Left colon (tissue), 2 donors: Measurements from ENCODE around the gene THUMPD3. TPM values are rescaled to one million over a fixed set of nuclear protein-coding genes. Genes with fewer than 3 reads are reported as not detected.
A peak's percentile ranks its signal among the peaks of the same experiment; 100 is the strongest.

Experiments used
- ATAC-seq: fragments of 200-7000 bp; cut with Tn5 transposase; one replicate; pipeline ENCODE4 v1.9.1; 2020; ENCODE audit warnings: mild to moderate bottlenecking, moderate library complexity
- DNase-seq, 2 donors: peaks; one replicate each; pipeline ENCODE4 v3.0.0-alpha.2; 2020
- intact Hi-C, 2 donors: fragments of 100-400 bp; cut with DNase I in 1 of 2; cut with micrococcal nuclease in 1 of 2; formaldehyde crosslinking; loops; one replicate each; pipeline versions ENCODE4 v1.11.2 to v1.14.0; 2022; cut with DNase I, micrococcal nuclease
- total RNA-seq, 2 donors: library from RNA; stranded (reverse); fragmentation: NEBNext Ultra II Directional; extraction: Animal tissue kit (Norgen Biotek cat#: 25700); gene quantifications; one replicate each; pipeline ENCODE4 v1.2.1, GENCODE V29; 2021
- donor health status: DM: no; HTN: no; CAD: no.
- donor health status: DM: yes; HTN: yes; CAD: no.

THUMPD3 gene
- total RNA-seq, 2 donors from 2014 or later: 28.6 to 47.2 TPM

GRCh38 chr3:9390265-9390888 is 27.5 kb downstream of the THUMPD3 start:
- DNase-seq: no peak
- intact Hi-C loops: no loop called here
- ATAC-seq: no peak

DNA sequence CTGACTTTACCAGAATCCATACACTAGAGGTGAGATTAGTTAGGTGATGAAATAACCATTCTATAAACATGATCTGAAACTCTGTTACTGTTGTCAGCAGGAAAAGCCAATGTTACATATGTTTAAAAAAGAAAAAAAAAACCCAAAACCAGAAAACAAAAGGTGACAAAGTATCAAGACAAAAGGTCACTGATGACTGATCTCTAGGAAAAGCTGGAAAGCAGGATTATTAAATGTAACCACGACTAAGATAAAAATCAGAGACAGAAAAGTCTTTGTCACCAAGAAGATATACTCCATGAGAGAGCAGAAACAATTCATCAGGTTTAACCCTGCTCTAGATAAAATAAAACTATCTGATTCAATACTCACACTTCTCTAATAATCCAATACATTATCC is 29.2 kb downstream of the THUMPD3 start:
- no peak for DNase-seq
- no peak for ATAC-seq
- intact Hi-C loops: no loop called here

DNA sequence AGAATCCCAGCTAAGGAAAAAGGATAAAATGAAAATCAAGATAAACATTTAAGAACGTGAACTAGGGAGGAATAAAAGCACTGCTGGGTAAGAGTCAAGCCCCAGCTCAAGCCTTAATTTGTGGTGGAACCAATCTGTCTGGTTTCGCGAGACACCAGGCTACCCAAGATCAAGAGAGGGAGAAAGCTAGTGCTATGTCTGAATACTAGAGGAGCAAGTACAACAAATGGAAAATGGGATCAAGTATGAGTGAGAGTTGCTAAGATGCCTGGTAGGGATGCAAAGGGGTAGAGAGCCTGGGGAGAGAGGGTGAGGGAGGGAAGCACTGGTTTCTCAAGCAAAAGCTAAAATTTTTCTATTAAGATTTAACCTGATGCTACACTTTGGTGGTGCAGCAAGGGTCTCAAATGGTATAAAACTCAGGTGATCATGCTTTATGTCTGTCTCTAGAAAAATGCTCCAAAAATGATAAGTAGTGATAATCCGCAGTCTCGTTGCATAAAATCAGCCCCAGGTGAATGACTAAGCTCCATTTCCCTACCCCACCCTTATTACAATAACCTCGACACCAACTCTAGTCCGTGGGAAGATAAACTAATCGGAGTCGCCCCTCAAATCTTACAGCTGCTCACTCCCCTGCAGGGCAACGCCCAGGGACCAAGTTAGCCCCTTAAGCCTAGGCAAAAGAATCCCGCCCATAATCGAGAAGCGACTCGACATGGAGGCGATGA is 32.9 kb downstream of the THUMPD3 start:
- no peak for DNase-seq
- intact Hi-C loops: no loop called here
- ATAC-seq: no peak

DNA sequence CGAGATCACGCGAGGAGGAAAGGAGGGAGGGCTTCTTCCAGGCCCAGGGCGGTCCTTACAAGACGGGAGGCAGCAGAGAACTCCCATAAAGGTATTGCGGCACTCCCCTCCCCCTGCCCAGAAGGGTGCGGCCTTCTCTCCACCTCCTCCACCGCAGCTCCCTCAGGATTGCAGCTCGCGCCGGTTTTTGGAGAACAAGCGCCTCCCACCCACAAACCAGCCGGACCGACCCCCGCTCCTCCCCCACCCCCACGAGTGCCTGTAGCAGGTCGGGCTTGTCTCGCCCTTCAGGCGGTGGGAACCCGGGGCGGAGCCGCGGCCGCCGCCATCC is 33.4 kb downstream of the THUMPD3 start:
- ATAC-seq (peak; percentile 64), DNase-seq (peak; percentile 91 to 97)
- intact Hi-C loops: no loop called here

GRCh38 chr3:9396632-9397331 is 33.9 kb downstream of the THUMPD3 start:
- ATAC-seq: peak; percentile 71
- peak; percentile 97 to 99 for DNase-seq
- intact Hi-C loops: no loop called here

DNA sequence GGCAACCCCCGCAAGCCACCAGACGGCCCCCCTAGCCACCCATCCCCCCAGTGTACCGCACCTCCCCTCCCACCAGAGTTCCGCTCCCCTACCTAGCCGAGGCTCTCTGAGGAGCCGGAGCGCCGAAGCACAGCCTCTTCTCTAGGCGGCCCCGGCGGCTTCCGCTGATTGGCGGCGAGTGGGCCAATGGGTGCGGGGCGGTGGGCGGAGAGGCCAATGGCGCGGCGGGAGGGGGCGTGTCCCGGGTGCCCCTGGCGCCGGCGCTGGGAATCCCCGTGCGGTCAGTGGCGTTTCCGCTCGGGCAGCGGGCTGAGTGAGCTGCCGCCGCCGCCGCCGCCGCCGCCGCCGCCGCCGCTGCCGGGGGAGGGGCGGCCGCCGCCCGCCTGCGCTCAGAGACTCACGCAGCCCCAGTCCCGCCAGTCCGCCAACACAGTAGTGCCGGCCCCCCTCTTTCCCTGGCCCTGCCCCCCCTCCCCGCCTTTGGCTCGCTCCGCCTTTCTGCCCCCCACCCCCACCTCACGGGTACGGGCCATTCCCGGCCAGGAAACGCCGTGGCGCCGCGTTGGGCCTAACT is 34.6 kb downstream of the THUMPD3 start, which contains the start of gene SETD5:
Gene SETD5, plus strand, starts transcription at position 284 of the 574 bp plus-strand sequence. CDS start 31,324 bp downstream, outside the sequence.
- peak; percentile 98 to 99 for DNase-seq
- peak; percentile 68 for ATAC-seq
- intact Hi-C loops: no loop called here

DNA sequence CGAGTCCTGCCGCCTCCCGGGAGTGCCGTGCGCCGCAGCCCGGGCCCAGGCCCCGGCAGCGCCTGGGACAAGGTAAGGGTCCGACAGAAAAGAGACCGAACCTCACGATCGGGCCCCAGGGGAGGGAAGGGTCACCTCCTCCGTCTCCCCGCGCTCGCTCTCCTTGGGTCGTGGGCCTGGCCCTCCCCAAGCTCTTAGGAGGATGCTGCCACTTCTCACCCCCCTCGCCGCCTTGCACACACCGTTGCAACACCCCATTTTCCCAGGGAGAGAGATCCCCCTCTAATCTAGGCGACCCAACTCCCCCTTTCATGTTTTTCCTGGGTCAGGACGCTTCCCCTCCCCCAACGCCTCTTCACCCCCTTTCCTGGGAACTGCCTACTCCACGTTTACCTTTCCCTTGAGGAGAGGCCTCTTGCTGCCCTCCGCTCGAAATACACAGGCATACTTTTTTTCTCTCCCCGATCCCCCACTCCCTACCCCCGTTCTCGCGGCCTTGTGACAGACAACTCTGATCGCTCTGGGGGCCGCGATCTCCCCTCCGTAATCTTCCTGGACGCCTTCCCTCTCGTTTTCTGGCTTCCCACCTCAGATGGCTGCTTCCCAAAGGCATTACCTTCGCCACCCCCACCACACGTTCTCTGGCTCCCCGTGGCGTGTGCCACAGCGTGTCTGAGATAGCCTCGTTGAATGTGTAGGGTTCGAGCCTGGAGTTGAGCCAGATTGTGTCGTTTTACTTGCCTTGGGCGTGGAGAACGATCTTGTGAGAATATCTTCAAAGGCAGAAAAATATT is 35.2 kb downstream of the THUMPD3 start:
- DNase-seq (peak; percentile 65), ATAC-seq (no peak)
- intact Hi-C loops: no loop called here

GRCh38 chr3:9398700-9399336 is 36.0 kb downstream of the THUMPD3 start:
- DNase-seq: peak in 1 of 2 donors; percentile 21
- intact Hi-C loops: no loop called here

GRCh38 chr3:9399337-9399703 is 36.5 kb downstream of the THUMPD3 start:
- intact Hi-C loops: no loop called here
- DNase-seq (no peak), ATAC-seq (no peak)

More at GRCh38 chr3:9398700-9399336, 36.0 kb downstream of the THUMPD3 start:
- ATAC-seq: no peak

- peak; percentile 65 to 86 for DNase-seq
- ATAC-seq: peak; percentile 5
- intact Hi-C loops: no loop called here
Observed at GRCh38 chr3:9399746-9400145, 36.9 kb downstream of the THUMPD3 start.

GRCh38 chr3:9400616-9401015 is 37.8 kb downstream of the THUMPD3 start:
- intact Hi-C loops: no loop called here
- DNase-seq (no peak), ATAC-seq (no peak)

- DNase-seq: no peak
- intact Hi-C loops: no loop called here
- no peak for ATAC-seq
Observed at GRCh38 chr3:9401986-9402385, 39.1 kb downstream of the THUMPD3 start.

DNA sequence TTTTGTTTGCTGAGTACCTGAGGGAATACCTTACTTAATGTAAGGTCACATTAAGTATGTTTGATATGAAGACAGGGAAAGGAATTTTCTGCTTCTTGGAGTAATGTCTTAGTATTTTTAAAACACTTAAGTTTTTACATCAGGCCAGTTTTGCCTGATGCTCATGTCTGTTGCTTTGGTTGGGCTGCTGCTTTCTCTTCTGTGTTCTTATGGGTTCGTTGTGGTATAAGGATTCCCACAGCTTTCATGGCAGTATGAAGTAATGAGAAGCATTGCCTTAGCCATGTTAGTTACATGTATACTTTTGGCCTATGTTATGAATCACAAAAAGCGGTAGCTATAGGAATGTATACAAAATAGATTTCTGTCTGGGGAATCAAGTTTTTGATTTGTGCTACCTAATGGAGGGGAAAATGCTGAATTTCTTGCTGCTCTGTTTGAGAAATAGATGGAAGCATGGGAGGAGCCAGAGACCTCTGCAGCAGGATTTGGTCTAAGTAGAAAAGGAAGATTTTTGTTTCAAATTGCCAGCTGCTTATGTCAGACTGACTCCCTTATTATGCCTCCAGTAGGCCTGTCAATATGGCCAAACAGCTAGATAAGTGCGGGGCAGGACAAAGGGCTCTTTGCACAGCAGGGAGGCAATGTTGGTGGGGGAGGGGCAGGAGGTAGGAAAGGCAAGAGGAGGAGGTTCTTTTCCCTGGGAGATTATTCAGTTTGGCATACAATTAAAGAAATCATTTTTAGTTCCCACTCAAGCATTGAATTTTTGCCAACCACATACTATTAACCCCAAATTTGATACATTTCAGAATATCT is 39.8 kb downstream of the THUMPD3 start:
- DNase-seq (peak; percentile 78 to 85), ATAC-seq (peak; percentile 68)
- intact Hi-C loops: no loop called here

DNA sequence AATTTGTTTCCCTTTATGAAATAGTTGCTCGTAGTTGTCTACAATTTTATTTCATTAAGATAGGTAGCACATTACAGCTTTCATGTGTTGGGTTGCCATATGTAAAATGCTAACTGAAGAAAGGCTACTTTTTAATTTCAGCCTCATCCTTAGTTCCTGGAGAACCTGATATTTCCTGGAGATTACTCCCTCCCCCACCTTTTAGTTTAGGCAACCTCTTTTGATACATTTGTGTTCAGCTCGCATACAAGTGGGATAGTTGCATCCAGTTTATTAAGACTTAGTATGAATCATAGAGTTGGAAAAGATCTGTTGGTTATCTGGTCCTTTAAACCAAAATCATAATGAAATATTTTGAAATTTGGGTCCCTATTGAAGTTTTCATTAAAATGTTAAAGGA is 40.6 kb downstream of the THUMPD3 start:
- ATAC-seq (no peak), DNase-seq (no peak)
- intact Hi-C loops: no loop called here

DNA sequence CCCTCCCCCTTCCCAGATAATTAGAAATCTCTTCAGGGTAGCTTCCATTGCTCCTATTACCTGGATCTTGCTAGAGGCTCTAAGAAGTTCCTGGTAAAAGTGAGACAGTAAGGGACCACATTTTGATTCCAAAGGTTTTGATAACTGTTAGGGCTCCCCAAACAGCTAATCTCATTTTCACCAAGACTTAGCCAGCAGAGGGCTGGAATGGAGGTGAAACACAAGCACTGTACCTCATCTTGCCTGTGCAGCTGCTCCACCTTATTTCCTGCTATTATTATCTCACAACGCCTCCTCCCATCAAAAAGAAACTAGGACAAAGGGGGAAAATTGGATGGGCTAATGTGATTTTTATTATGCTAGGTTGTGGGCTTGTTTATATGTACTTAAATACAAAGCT is 41.8 kb downstream of the THUMPD3 start:
- DNase-seq: no peak
- intact Hi-C loops: no loop called here
- ATAC-seq: no peak

DNA sequence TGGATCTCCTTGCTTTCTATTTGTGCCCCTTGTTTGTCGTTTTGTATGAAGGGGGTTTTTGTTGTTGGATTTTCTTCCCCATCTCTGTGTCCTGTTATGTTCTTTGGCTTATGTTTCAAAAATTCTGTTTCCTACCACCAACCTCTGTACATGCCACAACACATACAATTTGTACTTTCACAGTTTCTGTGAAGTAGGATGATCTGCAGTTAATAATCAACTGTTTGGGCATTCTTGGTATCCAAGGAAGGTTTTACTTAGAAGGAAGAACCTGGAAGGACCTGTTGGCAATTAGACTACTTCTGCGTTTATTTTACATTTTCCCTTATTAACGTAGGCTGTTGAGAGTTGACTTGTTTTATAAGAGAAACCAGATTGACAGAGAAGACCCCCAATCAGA is 42.9 kb downstream of the THUMPD3 start:
- DNase-seq (no peak), ATAC-seq (no peak)
- intact Hi-C loops: no loop called here

- ATAC-seq (no peak), DNase-seq (no peak)
- intact Hi-C loops: no loop called here
Observed at GRCh38 chr3:9406856-9407626, 44.2 kb downstream of the THUMPD3 start.
